ENCODE results near the gene PTP4A2.

DNA sequence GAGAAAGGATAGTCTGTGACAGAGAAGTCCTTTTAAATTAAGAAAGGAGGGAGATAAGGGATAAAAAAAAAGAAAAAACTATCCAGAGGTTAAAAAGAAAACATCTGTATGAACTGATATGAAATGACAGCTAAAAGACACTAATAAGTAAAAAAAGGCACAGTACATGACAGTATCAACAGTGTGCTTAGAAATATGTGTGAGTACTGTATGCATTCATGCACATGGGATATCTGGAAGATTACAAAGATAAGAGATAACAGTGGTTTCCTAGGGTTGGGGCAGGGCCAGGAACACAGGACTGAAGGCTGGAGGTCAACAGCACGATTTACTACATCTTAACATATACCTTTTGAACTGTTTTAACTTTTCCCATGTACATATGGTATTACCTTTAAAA, 13.3 kb downstream of the PTP4A2 start:
- TF ChIP-seq, protein P1, sequence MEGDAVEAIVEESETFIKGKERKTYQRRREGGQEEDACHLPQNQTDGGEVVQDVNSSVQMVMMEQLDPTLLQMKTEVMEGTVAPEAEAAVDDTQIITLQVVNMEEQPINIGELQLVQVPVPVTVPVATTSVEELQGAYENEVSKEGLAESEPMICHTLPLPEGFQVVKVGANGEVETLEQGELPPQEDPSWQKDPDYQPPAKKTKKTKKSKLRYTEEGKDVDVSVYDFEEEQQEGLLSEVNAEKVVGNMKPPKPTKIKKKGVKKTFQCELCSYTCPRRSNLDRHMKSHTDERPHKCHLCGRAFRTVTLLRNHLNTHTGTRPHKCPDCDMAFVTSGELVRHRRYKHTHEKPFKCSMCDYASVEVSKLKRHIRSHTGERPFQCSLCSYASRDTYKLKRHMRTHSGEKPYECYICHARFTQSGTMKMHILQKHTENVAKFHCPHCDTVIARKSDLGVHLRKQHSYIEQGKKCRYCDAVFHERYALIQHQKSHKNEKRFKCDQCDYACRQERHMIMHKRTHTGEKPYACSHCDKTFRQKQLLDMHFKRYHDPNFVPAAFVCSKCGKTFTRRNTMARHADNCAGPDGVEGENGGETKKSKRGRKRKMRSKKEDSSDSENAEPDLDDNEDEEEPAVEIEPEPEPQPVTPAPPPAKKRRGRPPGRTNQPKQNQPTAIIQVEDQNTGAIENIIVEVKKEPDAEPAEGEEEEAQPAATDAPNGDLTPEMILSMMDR (CRISPR knock-in tag; IDR thresholded peaks at IDR 0.05) = no peak
- TF ChIP-seq POLR2A (IDR thresholded peaks at IDR 0.05; ENCODE audit: insufficient read depth in 1 of 2, low read depth in 2 of 2, low read length in 2 of 2) = no peak
- no peak for TF ChIP-seq ZNF432 (CRISPR knock-in tag; IDR thresholded peaks at IDR 0.05; ENCODE audit: borderline replicate concordance)
- TF ChIP-seq NFE2L1 (CRISPR knock-in tag; IDR thresholded peaks at IDR 0.05; ENCODE audit: borderline replicate concordance) = no peak

Data from HepG2 (cell line).